Activated naive CD8-positive, alpha-beta T cell treated with anti-CD3 and anti-CD28 coated beads for 36 hours (primary cell): ENCODE data around the gene MINDY4. TPM values are rescaled to one million over a fixed set of nuclear protein-coding genes. Genes with fewer than 3 reads are reported as not detected.
"Not testable (repeated sequence)": the region's sequence is repeated elsewhere in the genome, so short reads cannot be mapped to it uniquely, and the experiment has no call there.

Experiments
- DNase-seq: peaks from one replicate; pipeline ENCODE4 v3.0.0; 2021
- H3K27ac Mint-ChIP-seq: one replicate; pipeline ENCODE4 v1.8.0; 2022; ENCODE audit warnings: mild to moderate bottlenecking, moderate library complexity, mixed read lengths
- H3K27me3 Mint-ChIP-seq: one replicate; pipeline ENCODE4 v1.8.0; 2022; ENCODE audit warnings: mild to moderate bottlenecking, mixed read lengths
- H3K36me3 Mint-ChIP-seq: one replicate; pipeline ENCODE4 v1.8.0; 2021; ENCODE audit warnings: mild to moderate bottlenecking, mixed read lengths
- H3K4me1 Mint-ChIP-seq: one replicate; pipeline ENCODE4 v1.8.0; 2021; ENCODE audit warnings: mixed read lengths
- H3K4me3 Mint-ChIP-seq: one replicate; pipeline ENCODE4 v1.8.0; 2022; ENCODE audit warnings: mild to moderate bottlenecking, moderate library complexity, mixed read lengths
- H3K9me3 Mint-ChIP-seq: one replicate; pipeline ENCODE4 v1.8.0; 2022; ENCODE audit warnings: mixed read lengths
- total RNA-seq, 2 experiments: library from RNA; stranded (reverse); gene quantifications; one replicate each; pipeline ENCODE4 v1.2.3, GENCODE V29; 2021

The MINDY4 gene
- total RNA-seq, 2 experiments from 2014 or later = 1.6 to 2.0 TPM

DNA sequence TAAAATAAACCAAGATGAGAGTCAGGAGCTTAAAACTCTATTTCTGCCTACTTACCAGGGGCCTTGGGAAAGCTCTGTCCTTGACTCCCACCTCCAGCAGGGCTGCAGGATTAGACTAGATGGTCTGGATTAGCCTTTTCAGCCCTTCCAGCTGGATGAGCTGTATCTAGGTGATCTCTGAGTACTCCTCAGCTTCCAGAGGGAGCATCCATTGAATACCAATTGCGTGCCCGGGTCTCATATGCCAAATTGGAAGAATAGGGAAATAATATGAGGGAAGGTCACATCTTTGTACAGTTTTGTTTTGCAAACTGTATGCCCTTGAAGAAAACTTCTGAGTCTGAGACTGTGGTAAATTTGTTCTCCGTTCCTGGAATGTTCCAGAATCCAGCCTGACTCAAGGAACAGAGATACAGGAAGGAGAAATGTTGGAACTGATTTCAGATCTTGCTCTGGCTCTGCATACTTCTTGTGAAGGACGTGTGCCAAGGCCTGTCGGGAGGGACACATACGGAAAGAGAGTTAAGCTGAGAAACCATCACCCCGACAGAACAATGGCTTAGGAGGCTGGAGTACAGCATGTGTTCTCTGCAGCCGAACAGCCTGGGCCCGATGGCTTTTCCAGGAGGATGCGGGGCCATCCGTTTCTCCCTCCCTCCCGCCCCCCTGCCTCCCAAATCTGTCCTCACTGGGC is 44.9 kb downstream of the MINDY4 start:
- H3K27ac Mint-ChIP-seq = no peak overlapping the region
- no peaks in the 10 kb centered on the region for H3K36me3 Mint-ChIP-seq
- no peaks in the 10 kb centered on the region for H3K4me1 Mint-ChIP-seq
- no peak overlapping the region for H3K4me3 Mint-ChIP-seq
- no peaks in the 10 kb centered on the region for H3K27me3 Mint-ChIP-seq
- H3K9me3 Mint-ChIP-seq = no peaks in the 10 kb centered on the region
- DNase-seq = no peak

- H3K4me3 Mint-ChIP-seq = no peak overlapping the region
- H3K9me3 Mint-ChIP-seq = no peaks in the 10 kb centered on the region
- no peaks in the 10 kb centered on the region for H3K36me3 Mint-ChIP-seq
- H3K27ac Mint-ChIP-seq = no peak overlapping the region
- no peaks in the 10 kb centered on the region for H3K4me1 Mint-ChIP-seq
- DNase-seq = no peak
- H3K27me3 Mint-ChIP-seq = no peaks in the 10 kb centered on the region
Measured at GRCh38 chr7:30816645-30817370, 45.6 kb downstream of the MINDY4 start.

- Mint-ChIP-seq H3K36me3 (no peaks in the 10 kb centered on the region), H3K4me1 (no peaks in the 10 kb centered on the region), H3K9me3 (no peaks in the 10 kb centered on the region), H3K27ac (no peak overlapping the region), H3K4me3 (no peak overlapping the region), H3K27me3 (no peaks in the 10 kb centered on the region)
- no peak for DNase-seq
Measured at GRCh38 chr7:30817371-30817767, 46.2 kb downstream of the MINDY4 start.

DNA sequence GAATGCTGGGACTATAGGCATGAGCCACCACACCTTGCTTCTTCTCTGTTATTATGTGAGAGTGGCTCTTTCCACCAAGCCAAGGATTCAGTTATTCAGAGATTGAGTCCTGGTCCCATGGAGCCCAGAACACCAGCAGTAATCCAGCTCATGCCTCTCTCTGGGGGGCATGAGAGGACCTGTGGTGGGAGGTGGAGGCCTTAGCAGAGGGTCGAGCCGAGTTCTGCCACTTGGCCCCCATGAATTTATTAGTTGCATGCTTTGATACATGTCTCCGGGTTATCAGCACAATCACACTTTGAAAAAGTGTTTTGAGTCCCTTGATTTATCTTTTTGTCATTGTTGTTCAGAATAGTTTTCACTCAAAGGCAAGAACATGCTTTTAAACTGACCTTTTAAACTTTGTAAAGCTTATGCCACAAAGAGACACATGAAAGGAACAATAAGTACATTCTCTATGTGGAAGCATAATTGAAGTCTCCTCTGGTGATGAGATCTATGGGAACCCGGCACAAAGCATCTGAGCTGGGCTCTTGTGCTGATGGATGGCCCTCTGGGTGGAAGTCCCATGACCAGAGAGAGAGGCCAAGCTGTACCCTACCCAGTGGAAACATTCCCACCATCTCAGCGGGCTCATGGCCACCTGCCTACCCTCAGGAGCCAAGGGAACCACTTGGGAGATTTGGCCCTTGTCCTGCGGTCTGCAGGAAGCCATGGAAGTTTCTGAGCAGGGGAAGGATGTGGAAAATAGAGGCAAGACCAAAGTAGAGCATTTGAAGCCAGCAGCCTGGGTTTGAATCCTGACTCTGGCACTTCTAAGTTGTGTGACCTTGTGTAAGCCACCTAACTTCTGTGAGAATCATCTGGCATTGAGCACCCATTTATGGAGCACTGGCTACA is 53.9 kb downstream of the MINDY4 start:
- DNase-seq = no peak
- H3K4me3 Mint-ChIP-seq = no peak overlapping the region
- no peak overlapping the region for H3K27ac Mint-ChIP-seq
- peaks cover 8% of the 10 kb centered on the region for H3K36me3 Mint-ChIP-seq
- no peaks in the 10 kb centered on the region for H3K27me3 Mint-ChIP-seq
- peaks cover 2% of the 10 kb centered on the region for H3K9me3 Mint-ChIP-seq
- peaks cover 8% of the 10 kb centered on the region for H3K4me1 Mint-ChIP-seq

GRCh38 chr7:30826181-30826580 is 55.0 kb downstream of the MINDY4 start:
- peaks cover 15% of the 10 kb centered on the region for H3K36me3 Mint-ChIP-seq
- H3K4me1 Mint-ChIP-seq = peaks cover 8% of the 10 kb centered on the region
- H3K27me3 Mint-ChIP-seq = no peaks in the 10 kb centered on the region
- H3K27ac Mint-ChIP-seq = no peak overlapping the region
- H3K4me3 Mint-ChIP-seq = no peak overlapping the region
- H3K9me3 Mint-ChIP-seq = peaks cover 9% of the 10 kb centered on the region
- DNase-seq = no peak

- H3K4me3 Mint-ChIP-seq = no peak overlapping the region
- H3K27ac Mint-ChIP-seq = no peak overlapping the region
- H3K9me3 Mint-ChIP-seq = peaks cover 17% of the 10 kb centered on the region
- H3K36me3 Mint-ChIP-seq = peaks cover 28% of the 10 kb centered on the region
- no peaks in the 10 kb centered on the region for H3K27me3 Mint-ChIP-seq
- peaks cover 8% of the 10 kb centered on the region for H3K4me1 Mint-ChIP-seq
- no peak for DNase-seq
Measured at GRCh38 chr7:30828591-30828990, 57.4 kb downstream of the MINDY4 start.

DNA sequence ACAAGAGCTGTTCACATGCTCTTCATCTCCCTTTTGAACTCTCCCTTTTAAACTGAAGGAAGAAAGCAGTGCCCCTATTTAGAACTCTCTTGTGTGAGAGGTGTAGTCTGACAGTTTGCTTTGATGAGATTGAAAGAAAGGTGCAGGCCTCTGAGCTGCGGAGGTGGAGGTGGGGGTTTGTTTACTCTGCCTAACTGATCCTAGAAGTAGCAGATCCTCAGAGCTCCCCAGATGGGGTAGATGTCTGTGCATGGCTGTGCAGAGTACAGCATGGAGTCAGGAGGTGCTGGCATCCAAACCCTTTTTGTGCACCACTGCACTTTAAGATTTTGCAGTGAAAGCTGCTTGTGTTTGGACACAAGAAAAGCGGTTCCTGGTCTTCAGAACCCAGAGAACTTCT is 58.3 kb downstream of the MINDY4 start:
- Mint-ChIP-seq H3K36me3 (peaks cover 29% of the 10 kb centered on the region), H3K4me1 (peaks cover 8% of the 10 kb centered on the region), H3K27ac (no peak overlapping the region), H3K4me3 (no peak overlapping the region), H3K27me3 (no peaks in the 10 kb centered on the region), H3K9me3 (peaks cover 17% of the 10 kb centered on the region)
- DNase-seq = no peak

DNA sequence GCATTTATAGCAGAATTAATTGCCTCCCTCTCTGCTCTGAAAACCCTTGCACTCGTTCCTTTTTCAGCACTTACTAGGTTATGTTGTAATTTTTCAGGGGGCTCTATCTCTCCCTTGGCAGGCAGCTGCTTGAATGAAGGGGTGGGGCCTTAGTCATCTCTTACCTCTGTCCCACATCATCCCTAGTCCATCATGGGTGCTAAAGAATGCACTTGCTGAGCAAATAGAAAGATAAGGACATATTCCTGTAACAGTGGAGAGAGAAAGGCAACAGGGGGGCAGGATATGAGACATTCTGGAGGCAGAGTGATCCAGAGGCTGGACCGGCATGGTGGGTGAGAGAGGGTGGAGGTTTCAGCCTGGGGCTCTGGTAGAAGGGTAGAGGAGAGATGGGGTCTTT is 60.0 kb downstream of the MINDY4 start:
- Mint-ChIP-seq H3K27me3 (no peaks in the 10 kb centered on the region), H3K9me3 (peaks cover 22% of the 10 kb centered on the region), H3K4me1 (peaks cover 8% of the 10 kb centered on the region), H3K27ac (no peak overlapping the region), H3K4me3 (no peak overlapping the region), H3K36me3 (peaks cover 36% of the 10 kb centered on the region)
- DNase-seq = no peak

GRCh38 chr7:30831936-30832335 is 60.7 kb downstream of the MINDY4 start:
- peaks cover 22% of the 10 kb centered on the region for H3K9me3 Mint-ChIP-seq
- no peak for DNase-seq
- peaks cover 36% of the 10 kb centered on the region for H3K36me3 Mint-ChIP-seq
- no peak overlapping the region for H3K27ac Mint-ChIP-seq
- no peak overlapping the region for H3K4me3 Mint-ChIP-seq
- peaks cover 8% of the 10 kb centered on the region for H3K4me1 Mint-ChIP-seq
- no peaks in the 10 kb centered on the region for H3K27me3 Mint-ChIP-seq

DNA sequence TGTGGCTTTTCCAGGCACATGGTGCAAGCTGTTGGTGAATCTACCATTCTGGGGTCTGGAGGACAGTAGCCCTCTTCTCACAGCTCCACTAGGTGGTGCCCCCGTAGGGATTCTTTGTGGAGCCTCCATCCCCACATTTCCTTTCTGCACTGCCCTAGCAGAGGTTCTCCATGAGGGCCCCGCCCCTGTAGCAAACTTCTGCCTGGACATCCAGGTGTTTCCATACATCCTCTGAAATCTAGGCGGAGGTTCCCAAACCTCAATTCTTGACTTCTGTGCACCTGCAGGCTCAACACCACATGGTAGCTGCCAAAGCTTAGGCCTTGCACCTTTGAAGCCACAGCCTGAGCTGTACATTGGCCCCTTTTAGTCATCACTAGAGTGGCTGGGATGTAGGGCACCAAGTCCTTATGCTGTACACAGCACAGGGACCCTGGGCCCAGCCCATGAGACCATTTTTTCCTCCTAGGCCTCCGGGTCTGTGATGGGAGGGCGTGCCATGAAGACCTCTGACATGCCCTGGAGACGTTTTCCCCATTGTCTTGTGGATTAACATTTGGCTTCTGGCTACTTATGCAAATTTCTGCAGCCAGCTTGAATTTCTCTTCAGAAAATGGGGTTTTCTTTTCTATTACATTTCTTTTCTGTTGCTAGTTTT is 62.9 kb downstream of the MINDY4 start:
- Mint-ChIP-seq H3K36me3 (peaks cover 35% of the 10 kb centered on the region), H3K9me3 (peaks cover 22% of the 10 kb centered on the region)
- H3K4me3 Mint-ChIP-seq, DNase-seq, H3K27ac Mint-ChIP-seq, H3K27me3 Mint-ChIP-seq, H3K4me1 Mint-ChIP-seq: not testable (repeated sequence)

DNA sequence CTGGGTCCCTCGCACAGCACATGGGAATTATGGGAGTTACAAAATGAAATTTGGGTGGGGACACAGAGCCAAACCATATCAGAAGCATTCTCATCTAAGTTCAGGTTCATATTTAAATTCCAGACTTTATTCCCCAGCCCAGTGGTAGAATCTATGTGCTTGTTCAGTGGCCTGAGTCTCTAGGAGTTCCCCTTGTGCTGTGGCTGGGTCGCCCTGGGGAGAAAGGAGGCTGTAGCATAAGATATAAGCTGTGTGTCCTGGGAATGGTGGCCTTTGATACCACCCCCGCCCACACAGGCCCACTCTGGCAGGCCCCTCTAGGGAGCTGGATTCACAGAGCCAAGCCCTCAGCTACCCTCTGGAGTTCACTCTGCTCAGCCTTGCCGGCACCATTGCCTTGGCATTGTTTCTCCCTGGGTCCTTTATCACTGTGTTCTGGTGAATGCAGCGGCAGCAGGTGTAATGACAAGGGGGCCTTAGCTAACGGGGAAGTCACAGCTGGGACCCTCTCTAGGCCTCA is 64.2 kb downstream of the MINDY4 start:
- Mint-ChIP-seq H3K27me3 (no peaks in the 10 kb centered on the region), H3K9me3 (peaks cover 18% of the 10 kb centered on the region), H3K4me1 (no peaks in the 10 kb centered on the region), H3K36me3 (peaks cover 25% of the 10 kb centered on the region), H3K27ac (no peak overlapping the region), H3K4me3 (no peak overlapping the region)
- no peak for DNase-seq

DNA sequence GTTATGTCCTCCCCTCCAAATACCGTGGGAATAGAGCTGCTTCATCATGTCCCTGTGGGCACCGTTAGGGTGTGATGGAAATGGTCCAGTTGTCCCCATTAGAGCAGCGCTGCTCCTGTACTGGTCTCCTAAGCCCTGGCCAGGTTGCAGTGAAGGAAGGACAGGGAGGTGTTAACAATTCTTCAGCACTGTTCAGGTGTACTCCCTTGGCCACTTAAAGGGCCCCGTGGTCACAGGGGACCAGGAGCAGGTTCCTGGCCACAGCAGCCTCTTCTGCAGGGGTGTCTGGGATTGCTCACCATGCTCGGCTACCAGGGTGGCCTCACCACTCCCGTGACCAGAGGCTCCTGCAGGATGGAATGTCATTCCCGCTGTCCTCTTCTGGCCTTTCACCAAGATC is 65.8 kb downstream of the MINDY4 start:
- no peaks in the 10 kb centered on the region for H3K4me1 Mint-ChIP-seq
- DNase-seq = no peak
- no peaks in the 10 kb centered on the region for H3K27me3 Mint-ChIP-seq
- H3K36me3 Mint-ChIP-seq = peaks cover 19% of the 10 kb centered on the region
- no peak overlapping the region for H3K27ac Mint-ChIP-seq
- peaks cover 10% of the 10 kb centered on the region for H3K9me3 Mint-ChIP-seq
- no peak overlapping the region for H3K4me3 Mint-ChIP-seq

GRCh38 chr7:30837581-30837980 is 66.4 kb downstream of the MINDY4 start:
- no peak for DNase-seq
- peaks cover 10% of the 10 kb centered on the region for H3K9me3 Mint-ChIP-seq
- H3K27ac Mint-ChIP-seq = no peak overlapping the region
- H3K36me3 Mint-ChIP-seq = peaks cover 17% of the 10 kb centered on the region
- no peak overlapping the region for H3K4me3 Mint-ChIP-seq
- H3K27me3 Mint-ChIP-seq = no peaks in the 10 kb centered on the region
- no peaks in the 10 kb centered on the region for H3K4me1 Mint-ChIP-seq

DNA sequence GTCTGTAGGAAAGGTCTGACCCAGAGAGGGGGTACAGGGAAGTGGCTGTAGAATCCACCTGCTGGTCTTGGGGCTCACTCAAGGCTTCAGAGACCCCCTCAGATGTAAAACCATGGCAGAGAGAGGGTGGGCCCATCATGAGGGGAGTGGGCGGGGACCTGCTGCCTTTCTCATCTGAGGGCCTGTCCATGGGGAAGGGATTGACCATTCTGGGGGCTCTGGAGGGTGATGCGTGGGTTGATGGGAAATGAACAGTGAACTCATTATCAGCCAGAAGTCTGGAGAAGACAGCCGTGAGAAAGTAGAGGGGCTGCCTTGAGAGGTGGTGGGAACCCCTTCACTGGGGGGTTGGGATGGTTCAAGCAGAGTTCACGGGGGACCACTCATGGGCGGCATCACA is 66.8 kb downstream of the MINDY4 start:
- Mint-ChIP-seq H3K36me3 (peaks cover 13% of the 10 kb centered on the region), H3K9me3 (peaks cover 6% of the 10 kb centered on the region), H3K4me3 (no peak overlapping the region), H3K4me1 (no peaks in the 10 kb centered on the region), H3K27me3 (no peaks in the 10 kb centered on the region), H3K27ac (no peak overlapping the region)
- no peak for DNase-seq
